ENCODE measurements around the gene IFNA13. TPM values are rescaled to one million over a fixed set of nuclear protein-coding genes. Genes with fewer than 3 reads are reported as not detected.

Gene IFNA13
- total RNA-seq, 1 donor from 2014 or later = not detected

DNA sequence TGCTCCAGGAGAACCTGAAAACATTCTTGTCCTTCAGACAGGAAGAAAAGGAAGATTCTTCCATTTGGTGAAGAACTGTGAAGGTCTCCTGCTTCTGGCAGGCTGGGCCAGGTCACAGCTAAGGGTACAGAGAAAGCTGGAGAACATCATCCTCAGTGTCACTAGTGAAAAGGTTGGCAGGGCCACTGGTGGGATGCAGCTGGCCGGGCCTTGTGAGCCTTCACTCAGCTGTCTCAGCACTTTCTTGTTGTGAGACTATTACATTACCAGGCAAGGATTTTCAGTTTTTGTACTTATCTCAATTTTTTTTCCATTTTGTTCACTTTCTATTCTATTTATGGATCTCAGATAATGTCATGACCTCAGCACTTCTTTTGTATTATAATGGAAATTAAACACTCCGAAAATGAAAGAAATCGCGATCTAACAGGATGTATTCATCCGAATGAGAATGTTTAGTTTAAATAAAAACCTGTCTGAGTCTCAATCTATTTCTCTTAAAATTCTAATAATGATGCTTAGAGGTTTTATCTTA lies 31.2 kb upstream of the IFNA13 start:
- Mint-ChIP-seq H3K27ac (ENCODE audit: unreplicated experiment) (no peak overlapping the region), H3K9me3 (ENCODE audit: low read depth) (no peaks in the 10 kb centered on the region), H3K4me1 (ENCODE audit: low read depth) (peaks cover 14% of the 10 kb centered on the region), H3K27me3 (ENCODE audit: low read depth) (peaks cover 74% of the 10 kb centered on the region), H3K4me3 (ENCODE audit: unreplicated experiment) (no peak overlapping the region), H3K36me3 (ENCODE audit: low read depth) (no peaks in the 10 kb centered on the region)
- no peak for TF ChIP-seq CTCF (IDR thresholded peaks at IDR 0.05)
- no peak for DNase-seq (ENCODE audit: low spot score)

- peaks cover 76% of the 10 kb centered on the region for H3K27me3 Mint-ChIP-seq (ENCODE audit: low read depth)
- H3K4me3 Mint-ChIP-seq (ENCODE audit: unreplicated experiment) = peak overlapping the region; percentile 72
- H3K4me1 Mint-ChIP-seq (ENCODE audit: low read depth) = peaks cover 7% of the 10 kb centered on the region
- TF ChIP-seq CTCF (IDR thresholded peaks at IDR 0.05) = peak; percentile 97
- no peaks in the 10 kb centered on the region for H3K9me3 Mint-ChIP-seq (ENCODE audit: low read depth)
- no peaks in the 10 kb centered on the region for H3K36me3 Mint-ChIP-seq (ENCODE audit: low read depth)
- DNase-seq (ENCODE audit: low spot score) = no peak
- H3K27ac Mint-ChIP-seq (ENCODE audit: unreplicated experiment) = no peak overlapping the region
Measured at GRCh38 chr9:21395778-21396717, 28.2 kb upstream of the IFNA13 start.

GRCh38 chr9:21392270-21392669 lies 24.4 kb upstream of the IFNA13 start:
- Mint-ChIP-seq H3K27ac (ENCODE audit: unreplicated experiment) (no peak overlapping the region), H3K4me1 (ENCODE audit: low read depth) (peaks cover 7% of the 10 kb centered on the region), H3K4me3 (ENCODE audit: unreplicated experiment) (no peak overlapping the region), H3K36me3 (ENCODE audit: low read depth) (no peaks in the 10 kb centered on the region), H3K9me3 (ENCODE audit: low read depth) (no peaks in the 10 kb centered on the region), H3K27me3 (ENCODE audit: low read depth) (peaks cover 74% of the 10 kb centered on the region)
- DNase-seq (ENCODE audit: low spot score) = no peak
- TF ChIP-seq CTCF (IDR thresholded peaks at IDR 0.05) = peak; percentile 44

DNA sequence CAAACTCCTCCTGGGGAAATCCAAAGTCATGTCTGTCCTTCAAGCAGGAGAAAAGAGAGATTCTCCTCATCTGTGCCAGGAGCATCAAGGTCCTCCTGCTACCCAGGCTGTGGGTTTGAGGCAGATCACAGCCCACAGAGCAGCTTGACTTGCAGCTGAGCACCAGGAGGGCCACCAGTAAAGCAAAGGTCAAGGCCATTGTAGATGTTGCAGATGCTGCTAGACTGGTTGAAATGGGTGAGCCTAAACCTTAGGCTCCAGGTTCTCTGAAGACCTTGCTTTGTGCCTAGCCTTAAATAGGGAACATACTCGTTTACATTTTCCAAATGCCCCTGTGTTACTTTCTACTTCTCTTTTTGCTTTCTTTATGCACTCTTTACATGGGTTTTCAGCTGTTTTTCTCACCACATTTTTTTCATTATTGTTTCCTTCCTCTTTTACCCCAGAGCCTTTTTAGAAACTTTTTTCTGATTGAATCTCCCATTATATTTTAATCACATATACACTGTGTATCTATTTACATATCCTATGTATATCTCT lies 17.3 kb upstream of the IFNA13 start, which contains the start of gene IFNA2:
Gene IFNA2, minus strand, starts transcription at position 268 of the 540 bp plus-strand sequence. Its CDS starts 69 bp downstream, at position 199.
- Mint-ChIP-seq H3K27me3 (ENCODE audit: low read depth) (peaks cover 53% of the 10 kb centered on the region), H3K27ac (ENCODE audit: unreplicated experiment) (no peak within 1 kb of the TSS), H3K9me3 (ENCODE audit: low read depth) (peaks cover 5% of the 10 kb centered on the region), H3K36me3 (ENCODE audit: low read depth) (no peaks in the 10 kb centered on the region), H3K4me1 (ENCODE audit: low read depth) (peaks cover 6% of the 10 kb centered on the region), H3K4me3 (ENCODE audit: unreplicated experiment) (no peak within 1 kb of the TSS)
- no peak for DNase-seq (ENCODE audit: low spot score)
- no peak for TF ChIP-seq CTCF (IDR thresholded peaks at IDR 0.05)

GRCh38 chr9:21383627-21384026 lies 15.8 kb upstream of the IFNA13 start:
- H3K4me1 Mint-ChIP-seq (ENCODE audit: low read depth) = peaks cover 6% of the 10 kb centered on the region
- H3K27me3 Mint-ChIP-seq (ENCODE audit: low read depth) = peaks cover 53% of the 10 kb centered on the region
- no peak for DNase-seq (ENCODE audit: low spot score)
- H3K36me3 Mint-ChIP-seq (ENCODE audit: low read depth) = no peaks in the 10 kb centered on the region
- no peak overlapping the region for H3K27ac Mint-ChIP-seq (ENCODE audit: unreplicated experiment)
- no peak for TF ChIP-seq CTCF (IDR thresholded peaks at IDR 0.05)
- H3K4me3 Mint-ChIP-seq (ENCODE audit: unreplicated experiment) = no peak overlapping the region
- H3K9me3 Mint-ChIP-seq (ENCODE audit: low read depth) = peaks cover 5% of the 10 kb centered on the region

All from chondrocyte (in vitro differentiated cells).